Brain microvascular endothelial cell (primary cell): ENCODE measurements around the gene CNN3.

Experiments used
- DNase-seq: peaks from one replicate; pipeline ENCODE4 v3.0.0-alpha.2; 2020
- H3K27ac ChIP-seq: fragments of 250-450 bp; sonication (Bioruptor Pico); 2 replicates; pipeline ENCODE4 v1.5.1; 2020; ENCODE audit warnings: mild to moderate bottlenecking, moderate library complexity
- H3K27me3 ChIP-seq: fragments of 250-450 bp; sonication (Bioruptor Pico); replicated peaks from 2 replicates; pipeline ENCODE4 v1.5.1; 2020; ENCODE audit warnings: mild to moderate bottlenecking
- H3K36me3 ChIP-seq: fragments of 250-450 bp; sonication (Bioruptor Pico); replicated peaks from 2 replicates; pipeline ENCODE4 v1.5.1; 2020; ENCODE audit warnings: mild to moderate bottlenecking
- H3K4me3 ChIP-seq: 2 replicates; pipeline ENCODE4 v1.5.1; 2011; ENCODE audit warnings: low read depth, mild to moderate bottlenecking, control low read depth, low read length, moderate library complexity
- in situ Hi-C: cut with HindIII; loops from 2 replicates; pipeline ENCODE4 v1.10.0; 2017; ENCODE audit warnings: low sequenced_read_pairs, low pct_ligation_motif_present
- TF ChIP-seq, protein P1 (sequence below): IDR thresholded peaks from 2 replicates; pipeline ENCODE4 v1.5.1; 2011; ENCODE audit warnings: low read depth, mild to moderate bottlenecking, moderate library complexity, low read length, control low read depth, inconsistent platforms; ENCODE audit errors: missing control alignments

Gene CNN3

DNA sequence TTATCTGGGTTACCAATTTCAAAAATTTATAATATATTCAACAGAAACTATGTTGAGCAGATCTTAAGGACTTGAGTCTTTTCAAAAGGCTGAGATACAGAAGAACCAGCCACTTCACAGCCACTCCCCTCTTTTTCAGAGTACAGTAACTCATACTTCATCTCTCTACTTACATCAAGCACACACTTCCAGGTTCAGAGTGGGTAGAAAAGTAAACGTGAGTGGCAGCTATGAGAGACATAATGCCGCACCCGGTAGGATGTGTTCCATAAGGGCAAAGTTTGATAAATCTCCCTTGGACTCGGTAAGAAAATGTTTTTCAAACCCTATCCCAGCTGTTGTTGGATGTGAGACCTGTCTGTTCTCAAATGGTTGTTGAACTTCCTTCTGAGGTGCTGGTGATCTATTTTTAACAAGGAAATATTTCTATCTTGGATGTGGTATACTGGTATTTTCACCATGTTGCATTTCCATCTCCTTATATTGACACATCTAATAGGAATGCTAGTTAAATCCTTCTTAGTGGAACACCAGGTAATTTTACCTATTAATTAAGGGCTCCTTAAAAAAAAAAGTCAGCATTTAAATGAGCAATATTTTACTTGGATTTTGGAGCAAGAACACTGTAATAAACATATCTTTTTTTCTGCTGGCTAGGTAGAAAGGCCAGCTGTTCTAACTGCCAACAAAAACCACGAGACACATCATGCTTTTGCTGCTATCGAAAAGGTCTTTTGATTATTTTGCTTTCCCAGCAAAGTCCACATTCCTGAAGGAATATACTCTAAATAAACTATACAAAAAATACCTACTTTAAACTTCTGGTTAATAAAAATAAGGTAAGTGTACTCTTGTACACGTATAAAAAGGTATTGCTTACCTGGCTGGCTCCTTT, 28.2 kb downstream of the CNN3 start:
- Histone ChIP-seq H3K27ac (no peak overlapping the region), H3K27me3 (no peaks in the 10 kb centered on the region), H3K36me3 (peaks cover 77% of the 10 kb centered on the region), H3K4me3 (no peak overlapping the region)
- DNase-seq, result no peak
- TF ChIP-seq, protein P1, sequence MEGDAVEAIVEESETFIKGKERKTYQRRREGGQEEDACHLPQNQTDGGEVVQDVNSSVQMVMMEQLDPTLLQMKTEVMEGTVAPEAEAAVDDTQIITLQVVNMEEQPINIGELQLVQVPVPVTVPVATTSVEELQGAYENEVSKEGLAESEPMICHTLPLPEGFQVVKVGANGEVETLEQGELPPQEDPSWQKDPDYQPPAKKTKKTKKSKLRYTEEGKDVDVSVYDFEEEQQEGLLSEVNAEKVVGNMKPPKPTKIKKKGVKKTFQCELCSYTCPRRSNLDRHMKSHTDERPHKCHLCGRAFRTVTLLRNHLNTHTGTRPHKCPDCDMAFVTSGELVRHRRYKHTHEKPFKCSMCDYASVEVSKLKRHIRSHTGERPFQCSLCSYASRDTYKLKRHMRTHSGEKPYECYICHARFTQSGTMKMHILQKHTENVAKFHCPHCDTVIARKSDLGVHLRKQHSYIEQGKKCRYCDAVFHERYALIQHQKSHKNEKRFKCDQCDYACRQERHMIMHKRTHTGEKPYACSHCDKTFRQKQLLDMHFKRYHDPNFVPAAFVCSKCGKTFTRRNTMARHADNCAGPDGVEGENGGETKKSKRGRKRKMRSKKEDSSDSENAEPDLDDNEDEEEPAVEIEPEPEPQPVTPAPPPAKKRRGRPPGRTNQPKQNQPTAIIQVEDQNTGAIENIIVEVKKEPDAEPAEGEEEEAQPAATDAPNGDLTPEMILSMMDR, result no peak
- in situ Hi-C loops, result no loop called here

DNA sequence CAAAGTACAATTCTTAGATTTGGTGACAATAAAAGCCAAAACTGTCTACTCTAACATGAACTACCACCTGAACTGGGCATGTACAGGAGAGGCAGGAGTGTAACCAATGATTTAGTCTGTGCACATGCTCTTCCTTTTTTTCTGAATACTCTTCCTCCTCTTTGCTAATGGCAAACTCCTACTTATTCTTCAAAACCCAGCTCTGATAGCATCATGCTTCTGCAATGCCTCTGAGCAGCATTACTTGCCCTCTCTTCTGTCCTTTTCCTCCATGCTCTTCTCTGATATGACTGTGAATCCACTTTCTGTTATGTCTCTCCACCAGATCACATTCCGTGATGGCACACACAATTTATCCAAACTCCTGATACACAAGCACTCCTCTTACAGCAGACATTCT, 31.4 kb downstream of the CNN3 start:
- TF ChIP-seq, protein P1, result no peak
- Histone ChIP-seq H3K27ac (no peak overlapping the region), H3K4me3 (no peak overlapping the region), H3K36me3 (peaks cover 57% of the 10 kb centered on the region), H3K27me3 (no peaks in the 10 kb centered on the region)
- in situ Hi-C loops, result no loop called here
- DNase-seq, result no peak

DNA sequence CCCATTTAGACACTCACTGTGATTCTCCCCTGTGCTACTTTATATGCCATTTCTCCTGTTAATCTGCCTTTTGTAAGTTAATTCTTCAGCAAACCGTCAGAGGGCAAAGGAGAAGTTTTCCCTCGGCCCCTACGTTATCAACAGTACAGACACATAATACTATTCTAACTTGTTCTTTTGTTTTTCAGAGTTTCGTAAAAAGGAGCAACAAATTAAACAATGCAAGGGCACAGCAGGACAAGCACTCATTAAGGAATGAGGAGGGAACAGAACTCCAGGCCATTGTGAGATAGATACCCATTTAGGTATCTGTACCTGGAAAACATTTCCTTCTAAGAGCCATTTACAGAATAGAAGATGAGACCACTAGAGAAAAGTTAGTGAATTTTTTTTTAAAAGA, 32.3 kb downstream of the CNN3 start:
- peaks cover 50% of the 10 kb centered on the region for H3K36me3 ChIP-seq
- no peak overlapping the region for H3K27ac ChIP-seq
- no peak for DNase-seq
- TF ChIP-seq, protein P1, result no peak
- H3K4me3 ChIP-seq, result no peak overlapping the region
- H3K27me3 ChIP-seq, result no peaks in the 10 kb centered on the region
- in situ Hi-C loops, result no loop called here

DNA sequence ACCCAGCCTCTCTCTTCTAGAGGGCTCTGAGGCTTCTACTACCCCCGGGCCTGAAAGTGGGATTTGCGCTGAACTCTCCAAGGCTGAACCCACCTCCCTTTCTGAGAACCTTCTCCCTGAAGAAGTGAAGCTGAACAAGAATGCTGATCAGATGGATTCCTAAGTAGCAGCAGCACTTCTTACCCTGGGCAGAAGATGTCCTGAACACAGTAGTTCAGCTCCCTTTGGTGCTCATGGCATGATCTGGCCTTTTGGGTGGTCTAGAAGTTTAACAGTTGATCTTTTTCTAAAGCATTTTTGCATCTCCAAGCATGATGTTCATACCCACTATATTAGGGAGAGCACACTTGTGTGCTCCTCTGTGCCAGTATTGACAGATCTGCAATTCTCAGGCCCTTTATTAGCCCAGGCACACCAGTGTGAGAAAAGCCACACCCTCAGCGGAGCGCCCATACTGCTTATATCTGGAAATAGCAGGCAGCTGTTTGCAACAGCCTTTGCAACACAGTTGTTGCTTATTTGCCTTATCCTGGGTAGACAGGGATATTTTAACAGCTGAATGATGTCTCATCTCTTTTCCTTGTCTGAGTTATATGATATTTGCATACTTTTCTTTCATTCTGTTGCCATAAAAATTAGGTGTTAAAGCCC, 34.2 kb downstream of the CNN3 start:
- DNase-seq, result no peak
- in situ Hi-C loops, result no loop called here
- Histone ChIP-seq H3K36me3 (peaks cover 33% of the 10 kb centered on the region), H3K27ac (no peak overlapping the region), H3K4me3 (no peak overlapping the region), H3K27me3 (no peaks in the 10 kb centered on the region)
- TF ChIP-seq, protein P1, result no peak

DNA sequence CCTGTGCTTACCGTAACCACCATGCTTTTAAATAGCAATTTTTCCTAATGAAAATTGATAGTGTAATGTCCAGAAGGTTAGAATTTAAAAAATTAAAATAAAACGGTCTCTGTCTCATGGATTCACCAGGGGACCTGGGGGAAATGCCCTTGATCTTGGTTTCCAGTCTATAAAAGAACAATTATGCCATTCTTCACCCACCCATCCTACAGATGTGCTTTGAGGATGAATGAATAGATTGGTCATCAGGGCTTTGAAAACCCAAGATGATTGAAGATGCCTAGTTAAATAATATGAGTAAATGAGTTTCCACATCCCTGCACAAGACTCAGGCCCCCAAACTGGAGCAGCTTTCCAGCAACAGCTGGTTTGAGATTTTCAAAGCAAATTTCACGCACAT, 38.7 kb downstream of the CNN3 start:
- no peak for DNase-seq
- H3K4me3 ChIP-seq, result no peak overlapping the region
- H3K27ac ChIP-seq, result no peak overlapping the region
- in situ Hi-C loops, result no loop called here
- no peaks in the 10 kb centered on the region for H3K36me3 ChIP-seq
- H3K27me3 ChIP-seq, result no peaks in the 10 kb centered on the region
- TF ChIP-seq, protein P1, result no peak
